ENCODE data around the gene PXDN. TPM values are rescaled to one million over a fixed set of nuclear protein-coding genes. Genes with fewer than 3 reads are reported as not detected.

The PXDN gene
- total RNA-seq, 1 experiment from 2014 or later = 146 TPM

- Mint-ChIP-seq H3K9me3 (no peaks in the 10 kb centered on the region), H3K27me3 (ENCODE audit: low read depth) (no peaks in the 10 kb centered on the region), H3K4me1 (peaks cover 10% of the 10 kb centered on the region), H3K4me3 (no peak overlapping the region), H3K27ac (no peak overlapping the region), H3K36me3 (peaks cover 39% of the 10 kb centered on the region)
- ChIA-PET POLR2A (no interaction called here), CTCF (no interaction called here)
- TF ChIP-seq GTF2I (CRISPR knock-in tag; conservative IDR thresholded peaks at IDR 0.05) (no peak), ATF3 (CRISPR knock-in tag; conservative IDR thresholded peaks at IDR 0.05) (no peak), ZNF396 (CRISPR knock-in tag; IDR thresholded peaks at IDR 0.05; ENCODE audit: borderline replicate concordance) (no peak), PRDM15 (CRISPR knock-in tag; IDR thresholded peaks at IDR 0.05) (no peak), ZSCAN18 (CRISPR knock-in tag; IDR thresholded peaks at IDR 0.05) (no peak)
- ATAC-seq (no peak), DNase-seq (ENCODE audit: low spot score) (no peak)
Observed at GRCh38 chr2:1681323-1682180, 62.8 kb downstream of the PXDN start.

- ChIA-PET POLR2A (no interaction called here), CTCF (no interaction called here)
- no peak for TF ChIP-seq MXD4 (CRISPR knock-in tag; IDR thresholded peaks at IDR 0.05; ENCODE audit: borderline replicate concordance)
- no peak for TF ChIP-seq KAT7 (CRISPR knock-in tag; IDR thresholded peaks at IDR 0.05; ENCODE audit: borderline replicate concordance)
- no peak for TF ChIP-seq RELA (CRISPR knock-in tag; IDR thresholded peaks at IDR 0.05; ENCODE audit: borderline replicate concordance)
- TF ChIP-seq ATF6 (CRISPR knock-in tag; IDR thresholded peaks at IDR 0.05) = no peak
- no peak for TF ChIP-seq FOXP4 (CRISPR knock-in tag; IDR thresholded peaks at IDR 0.05)
- no peak for TF ChIP-seq USF2 (CRISPR knock-in tag; IDR thresholded peaks at IDR 0.05)
- no peak for TF ChIP-seq ZBTB21 (CRISPR knock-in tag; IDR thresholded peaks at IDR 0.05; ENCODE audit: borderline replicate concordance)
- no peak for TF ChIP-seq TCF7 (CRISPR knock-in tag; IDR thresholded peaks at IDR 0.05; ENCODE audit: low read depth)
- no peak for TF ChIP-seq GRHL2 (CRISPR knock-in tag; IDR thresholded peaks at IDR 0.05; ENCODE audit: insufficient replicate concordance, severe bottlenecking)
- TF ChIP-seq ELF4 (CRISPR knock-in tag; IDR thresholded peaks at IDR 0.05; ENCODE audit: low read depth) = no peak
- TF ChIP-seq E2F4 (CRISPR knock-in tag; IDR thresholded peaks at IDR 0.05; ENCODE audit: borderline replicate concordance, low read depth) = no peak
- no peak for TF ChIP-seq NR3C1 (CRISPR knock-in tag; conservative IDR thresholded peaks at IDR 0.05; ENCODE audit: low read depth)
- no peak for TF ChIP-seq ZNF263 (CRISPR knock-in tag; IDR thresholded peaks at IDR 0.05; ENCODE audit: low read depth)
- no peak for TF ChIP-seq TEAD4 (CRISPR knock-in tag; IDR thresholded peaks at IDR 0.05)
- no peak for TF ChIP-seq USF1 (CRISPR knock-in tag; IDR thresholded peaks at IDR 0.05)
- no peak for TF ChIP-seq NFE2L1 (CRISPR knock-in tag; IDR thresholded peaks at IDR 0.05)
Observed at GRCh38 chr2:1681017-1681318, 63.3 kb downstream of the PXDN start.

More at GRCh38 chr2:1681017-1681318, 63.3 kb downstream of the PXDN start:
- H3K27ac Mint-ChIP-seq = no peak overlapping the region
- H3K4me3 Mint-ChIP-seq = no peak overlapping the region
- no peaks in the 10 kb centered on the region for H3K9me3 Mint-ChIP-seq
- no peaks in the 10 kb centered on the region for H3K27me3 Mint-ChIP-seq (ENCODE audit: low read depth)
- peaks cover 44% of the 10 kb centered on the region for H3K36me3 Mint-ChIP-seq
- no peak for ATAC-seq
- peaks cover 5% of the 10 kb centered on the region for H3K4me1 Mint-ChIP-seq
- no peak for DNase-seq (ENCODE audit: low spot score)
